Inflammatory macrophage (primary cell): ENCODE measurements around the gene PCDH19.

Experiments used
- DNase-seq, 2 donors: peaks; one replicate each; pipeline ENCODE4 v3.0.0-alpha.2; 2020 to 2022

Gene PCDH19

DNA sequence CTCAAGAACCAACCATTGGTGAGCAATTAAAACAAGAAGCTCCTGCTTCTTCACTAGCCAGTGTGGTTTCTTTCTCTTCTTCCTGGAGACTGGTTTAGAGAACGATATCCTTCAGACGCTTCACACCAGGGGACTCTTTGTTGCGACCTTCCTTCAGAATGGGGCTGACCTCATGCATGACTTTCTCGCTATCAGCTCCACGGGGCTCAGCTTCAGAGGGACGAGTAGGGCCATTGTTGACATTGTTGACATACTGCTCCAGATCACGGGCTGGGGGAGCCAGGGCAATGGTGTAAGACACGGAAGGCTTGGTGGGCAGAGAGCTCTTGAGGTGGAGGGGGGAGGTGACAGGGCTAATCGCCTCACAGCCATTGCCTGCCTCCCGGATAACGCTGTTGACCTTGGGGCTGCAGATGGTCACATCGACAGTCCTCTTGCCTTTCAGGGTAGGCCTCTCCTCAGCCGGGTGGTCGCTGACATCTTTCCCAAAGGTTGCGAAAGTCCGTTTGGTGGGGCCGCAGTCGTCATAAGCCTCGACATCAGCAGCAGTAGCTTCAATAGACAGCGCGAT is 113.8 kb downstream of the PCDH19 start:
- no peak for DNase-seq

DNA sequence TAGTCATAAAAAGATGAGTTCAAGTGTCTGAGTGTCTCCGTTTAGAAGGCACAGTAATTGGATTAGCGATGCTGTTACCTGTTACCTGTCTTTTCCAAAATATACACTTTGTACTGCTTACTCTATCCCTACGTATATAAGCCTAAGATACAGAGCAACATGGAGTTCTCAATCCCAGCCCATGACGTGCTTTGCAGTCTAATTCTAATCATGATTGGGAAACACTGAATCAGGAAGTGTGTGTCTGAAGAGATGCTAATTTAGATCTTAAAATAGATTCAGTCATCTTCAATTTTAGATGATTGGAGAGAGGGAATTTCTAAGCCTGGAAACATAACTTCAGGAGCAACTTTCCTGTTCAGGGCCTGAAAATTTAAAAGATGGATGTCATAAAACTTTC is 115.1 kb downstream of the PCDH19 start:
- DNase-seq, result no peak

DNA sequence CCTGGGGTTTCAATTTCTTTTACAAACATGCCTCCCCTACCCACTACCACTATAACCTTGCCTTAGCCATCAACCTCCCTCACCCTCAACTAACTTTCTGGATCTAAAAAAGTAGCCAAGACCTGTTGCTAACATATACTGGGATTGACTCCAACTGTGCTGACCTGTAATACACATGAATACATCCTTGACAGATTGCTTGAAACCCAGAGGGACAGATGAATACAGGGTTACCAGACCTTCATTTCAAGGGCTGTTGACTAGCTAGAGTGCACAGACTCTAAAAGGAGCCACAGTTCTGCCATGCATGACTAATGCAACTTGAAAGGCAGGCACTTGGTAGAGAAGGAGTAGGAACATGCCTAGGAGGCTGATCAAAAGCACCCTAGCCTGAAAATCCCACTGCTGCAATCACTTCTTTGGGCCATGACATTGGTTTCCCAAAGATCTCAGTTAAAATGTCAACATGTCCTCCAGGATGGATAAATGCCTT is 121.0 kb downstream of the PCDH19 start:
- no peak for DNase-seq

DNA sequence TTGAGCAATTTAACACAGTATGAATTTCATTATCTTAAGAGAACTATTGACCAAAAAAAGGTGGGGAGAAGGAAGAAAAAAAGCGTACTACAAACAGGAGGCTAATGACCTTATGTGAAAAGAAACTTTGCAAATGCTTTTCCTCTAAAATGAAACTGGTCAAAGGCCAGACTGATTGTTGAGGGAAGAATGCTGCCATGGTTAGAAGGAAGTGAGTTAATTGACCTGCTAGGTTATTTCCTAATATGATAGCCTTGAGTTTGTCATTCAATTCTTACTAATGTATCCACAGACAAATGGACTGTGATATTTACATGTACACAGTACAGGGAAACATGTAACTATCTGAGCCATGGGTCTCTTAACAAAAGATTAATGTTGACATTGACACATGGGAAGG is 132.8 kb downstream of the PCDH19 start:
- no peak for DNase-seq

DNA sequence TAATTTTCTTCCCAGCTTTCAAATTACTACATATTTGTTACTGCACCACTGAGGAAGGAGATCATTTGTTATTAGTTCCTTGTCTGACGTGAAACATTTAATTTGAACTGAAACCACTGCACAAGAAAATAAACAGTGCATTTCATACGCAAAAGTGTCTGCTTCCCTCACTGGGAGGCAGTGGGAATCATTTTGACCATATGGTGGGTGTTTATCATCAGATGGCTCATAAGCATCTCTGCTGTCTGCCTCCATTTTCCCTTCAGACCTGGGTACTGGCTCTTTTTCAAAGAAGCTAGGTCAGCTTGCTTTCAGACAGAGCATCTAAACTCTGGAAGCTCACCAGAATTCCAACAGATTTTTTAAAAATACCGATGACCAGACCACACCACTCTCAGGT is 135.2 kb downstream of the PCDH19 start:
- DNase-seq, result no peak

DNA sequence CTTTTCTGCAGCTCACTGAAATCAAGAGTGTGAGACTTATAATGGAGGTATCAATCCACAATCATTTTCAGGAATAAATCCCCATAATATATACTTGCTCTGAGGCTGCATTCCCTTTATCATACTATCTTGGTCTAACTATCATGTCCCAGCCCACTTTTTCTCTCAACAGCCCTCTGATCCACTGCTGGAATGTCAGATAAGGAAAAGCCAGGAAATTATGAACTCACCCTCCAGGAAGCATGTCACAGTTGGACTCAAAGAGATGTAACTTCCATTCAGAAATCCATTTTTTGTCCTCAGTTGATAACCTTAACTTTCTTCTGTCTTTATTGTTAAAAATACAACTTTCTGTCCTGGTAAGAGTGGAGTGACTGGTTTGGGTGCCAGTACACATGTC is 144.9 kb downstream of the PCDH19 start:
- no peak for DNase-seq

DNA sequence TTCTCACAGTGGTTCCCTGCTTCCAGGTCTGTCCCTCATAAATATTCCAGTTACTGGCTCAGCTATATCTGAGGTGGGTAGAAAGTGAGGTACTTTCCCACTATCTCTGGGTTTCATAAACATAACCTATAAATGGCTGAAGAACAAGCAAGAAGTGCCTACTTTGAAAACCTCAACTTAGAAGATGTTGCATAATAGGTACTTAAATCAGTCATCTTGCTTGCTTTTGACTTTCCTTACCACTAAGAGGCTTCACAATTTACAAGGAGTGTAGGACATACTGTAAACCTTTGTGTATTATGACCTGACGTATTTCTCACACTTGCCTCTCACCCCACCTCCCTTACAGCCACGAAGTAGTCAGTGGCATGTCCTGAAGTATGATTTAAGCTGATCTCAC is 145.9 kb downstream of the PCDH19 start:
- no peak for DNase-seq

DNA sequence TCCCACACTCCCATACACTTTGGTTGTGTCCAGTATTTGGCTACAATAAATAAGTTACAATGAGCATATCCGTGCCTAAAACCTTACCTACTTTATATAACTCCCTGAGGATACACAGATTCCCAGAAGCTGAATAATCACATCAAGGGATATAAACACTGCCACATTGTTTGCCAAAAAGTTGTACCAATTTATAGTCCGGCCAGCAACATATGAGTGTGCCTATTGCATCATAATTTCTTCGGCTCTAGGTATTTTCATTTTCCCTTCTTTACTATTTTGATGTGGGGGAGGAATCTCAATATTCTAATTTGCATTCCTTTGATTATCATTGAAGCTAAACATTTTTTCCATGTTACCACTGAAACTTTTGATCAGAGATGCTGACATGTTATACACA is 146.4 kb downstream of the PCDH19 start:
- no peak for DNase-seq

DNA sequence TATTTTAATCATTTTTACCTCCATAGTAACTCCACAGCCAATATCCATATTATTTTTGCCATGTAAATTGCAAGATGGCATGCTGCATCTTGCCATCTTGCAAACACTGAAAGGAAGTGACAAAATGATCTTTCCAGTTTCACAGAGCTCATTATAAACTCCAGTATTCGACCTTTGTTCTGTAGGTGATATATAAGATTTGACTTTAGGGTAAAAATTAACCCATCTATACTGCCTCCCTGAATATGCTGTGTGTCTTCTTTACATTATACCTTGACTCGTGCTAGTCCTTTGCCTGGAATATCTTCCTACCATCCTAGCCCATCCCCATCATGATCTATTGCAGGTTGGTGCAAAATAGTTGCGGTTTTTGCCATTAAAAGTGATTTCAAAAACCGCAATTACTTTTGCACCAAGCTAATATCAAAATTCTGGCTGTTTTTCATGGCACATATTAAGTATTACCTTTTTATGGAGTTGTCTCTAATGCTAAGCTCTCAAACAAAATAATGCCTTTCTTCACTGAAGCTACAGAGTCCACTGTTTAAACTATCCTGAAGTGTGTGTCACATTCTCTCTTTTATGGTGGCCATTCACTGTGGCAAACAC is 161.1 kb downstream of the PCDH19 start:
- DNase-seq, result no peak

DNA sequence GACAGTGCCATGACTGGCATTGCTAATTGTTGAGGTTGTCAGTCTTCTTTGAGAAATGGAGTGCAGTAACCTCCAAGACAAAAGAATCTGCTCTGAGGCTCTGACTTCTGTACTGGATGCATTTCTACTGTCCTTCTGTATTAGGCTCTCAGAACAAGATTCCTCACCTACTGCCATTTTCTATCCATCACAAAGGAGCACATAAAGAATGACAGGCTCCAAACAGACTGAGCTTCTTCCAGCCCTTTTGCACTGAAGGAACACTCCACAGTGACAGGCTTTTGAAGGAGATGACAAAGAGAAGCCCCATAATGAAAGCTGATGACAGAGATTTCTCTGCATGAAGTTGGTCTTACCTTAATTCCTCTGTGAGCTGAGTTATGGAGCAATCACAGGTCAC is 162.2 kb downstream of the PCDH19 start:
- no peak for DNase-seq

DNA sequence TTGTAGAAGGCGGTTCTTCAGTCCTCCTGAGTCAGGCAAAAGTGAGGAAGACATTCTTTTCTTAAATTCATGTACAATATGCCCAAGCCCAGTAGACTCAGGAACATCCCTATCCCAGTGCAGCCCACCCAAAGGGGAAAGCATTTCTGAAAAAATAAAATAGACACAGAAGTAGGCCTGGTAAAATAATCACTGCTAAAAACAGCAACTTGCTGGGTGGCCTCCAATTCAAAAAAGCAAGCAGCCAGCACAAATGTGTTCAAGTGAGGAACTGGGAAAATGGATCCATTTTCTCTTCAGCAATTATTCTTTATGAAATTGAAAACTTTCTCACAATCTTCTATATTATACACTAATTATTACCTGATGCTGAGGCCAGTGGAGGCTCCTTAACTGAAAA is 165.4 kb downstream of the PCDH19 start:
- no peak for DNase-seq
